HG03457 (cell line): Measurements from ENCODE around the gene LAMB4.

Source experiments
- ATAC-seq: cut with Tn5 transposase; IDR thresholded peaks from one replicate; pipeline ENCODE4 v1.9.1; 2021; ENCODE audit warnings: moderate number of reproducible peaks; ENCODE audit not compliant: unreplicated experiment

LAMB4 gene

GRCh38 chr7:108016841-108017775, 113.1 kb downstream of the LAMB4 start:
- no peak for ATAC-seq

- ATAC-seq, result no peak
Observed at GRCh38 chr7:108015740-108016139, 114.4 kb downstream of the LAMB4 start.

- no peak for ATAC-seq
Observed at GRCh38 chr7:108014747-108015682, 115.1 kb downstream of the LAMB4 start.

GRCh38 chr7:108014215-108014614, 115.9 kb downstream of the LAMB4 start:
- no peak for ATAC-seq

DNA sequence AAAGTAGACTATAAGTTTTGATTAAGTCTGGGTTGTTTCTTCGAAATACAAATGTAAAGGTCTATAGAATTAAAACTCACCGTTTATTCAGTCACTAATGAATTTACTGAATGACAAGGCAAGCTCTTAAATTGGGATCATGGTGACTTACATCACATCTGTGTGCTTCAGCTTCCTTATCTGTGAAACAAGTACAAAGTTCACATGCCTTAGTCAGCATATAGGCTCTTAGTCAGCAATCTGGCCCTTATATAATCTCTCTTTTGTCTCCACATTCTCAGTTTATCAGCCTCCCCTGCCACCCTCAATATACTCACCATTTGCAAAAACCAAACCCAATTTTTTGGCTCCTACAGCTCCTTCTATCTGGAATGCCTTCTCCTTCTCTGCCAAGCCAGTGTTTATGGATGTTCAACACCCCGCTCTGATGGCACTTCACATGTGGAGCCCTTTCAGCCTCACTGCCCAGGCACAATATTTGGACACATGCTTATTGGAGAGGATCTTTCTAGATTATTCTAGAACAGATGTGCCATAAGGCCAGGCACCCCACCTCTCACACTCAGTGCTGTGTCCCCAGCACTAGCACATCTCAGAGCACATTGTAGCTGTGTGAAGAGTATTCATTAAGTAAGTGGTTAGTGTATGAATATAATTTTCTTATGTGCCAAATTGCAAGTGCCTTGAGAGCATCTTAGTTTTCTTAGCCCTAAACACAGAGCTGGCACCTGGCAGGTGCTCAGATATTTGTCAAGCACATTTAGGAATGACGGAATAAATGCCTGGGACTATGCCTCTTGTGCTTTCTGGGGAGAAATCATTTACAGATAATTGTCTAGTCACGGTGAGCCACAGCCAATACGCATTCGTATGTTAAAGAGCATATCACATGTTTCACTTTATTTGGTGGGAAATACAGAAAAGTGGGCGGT, 117.4 kb downstream of the LAMB4 start:
- no peak for ATAC-seq

DNA sequence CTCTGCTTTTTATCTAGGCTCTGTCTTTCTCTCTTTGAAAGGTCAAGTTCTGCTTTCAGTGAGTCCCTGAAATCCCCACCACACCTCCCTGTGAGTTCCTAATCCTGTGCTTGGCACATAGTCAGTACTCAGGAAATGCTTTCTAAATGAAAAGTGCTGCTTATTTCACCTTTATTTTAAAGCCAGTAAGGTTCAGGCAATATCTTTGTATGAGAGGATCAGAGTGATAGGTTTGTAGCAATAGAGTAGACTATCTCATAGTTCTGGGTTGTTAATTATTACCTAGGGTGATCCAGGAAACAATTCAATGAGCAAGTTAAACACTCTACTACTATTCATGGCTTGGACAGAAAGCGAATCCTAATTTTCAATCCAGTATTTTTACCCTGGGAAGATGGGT, 119.8 kb downstream of the LAMB4 start:
- ATAC-seq, result no peak

GRCh38 chr7:108009873-108010272, 120.3 kb downstream of the LAMB4 start:
- no peak for ATAC-seq

GRCh38 chr7:108008827-108009226, 121.3 kb downstream of the LAMB4 start:
- ATAC-seq, result no peak

DNA sequence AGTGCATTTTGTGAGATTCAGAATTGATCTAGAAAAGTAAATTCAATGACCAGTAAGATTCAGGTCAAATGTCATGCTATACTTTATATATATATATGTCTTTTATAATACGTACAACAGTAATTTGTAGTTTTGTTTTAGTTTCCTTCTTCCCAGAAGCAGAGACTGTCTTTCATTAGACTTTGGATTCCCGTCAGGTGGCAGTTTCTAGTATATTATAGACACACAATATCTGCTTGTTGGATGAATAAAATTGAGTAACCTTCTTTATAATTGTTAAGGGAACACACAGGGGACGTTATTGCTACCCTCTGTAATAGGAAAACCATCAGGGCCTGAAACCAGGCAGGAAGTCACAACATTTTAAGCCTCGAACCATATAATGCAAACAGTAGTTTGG, 121.9 kb downstream of the LAMB4 start:
- ATAC-seq, result no peak

GRCh38 chr7:108007762-108008161, 122.4 kb downstream of the LAMB4 start:
- no peak for ATAC-seq

DNA sequence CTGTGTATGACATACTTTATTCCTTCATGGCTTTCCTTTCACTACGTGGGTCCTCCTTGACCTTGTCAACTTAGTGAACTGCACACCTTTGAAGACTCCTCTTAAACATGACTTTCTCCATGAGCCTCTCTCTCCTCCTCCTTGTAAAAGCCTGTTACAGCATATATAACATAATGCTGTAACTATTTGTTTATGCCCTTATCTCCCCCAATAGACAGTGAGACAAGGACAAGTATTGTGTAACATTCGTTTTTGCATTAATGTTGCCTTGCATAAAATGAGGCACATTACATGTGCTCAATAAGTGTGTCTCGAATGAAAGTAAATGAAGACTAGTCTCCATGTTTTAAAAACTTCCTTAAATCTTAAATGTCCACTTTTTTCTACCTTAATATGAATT, 122.9 kb downstream of the LAMB4 start:
- no peak for ATAC-seq

DNA sequence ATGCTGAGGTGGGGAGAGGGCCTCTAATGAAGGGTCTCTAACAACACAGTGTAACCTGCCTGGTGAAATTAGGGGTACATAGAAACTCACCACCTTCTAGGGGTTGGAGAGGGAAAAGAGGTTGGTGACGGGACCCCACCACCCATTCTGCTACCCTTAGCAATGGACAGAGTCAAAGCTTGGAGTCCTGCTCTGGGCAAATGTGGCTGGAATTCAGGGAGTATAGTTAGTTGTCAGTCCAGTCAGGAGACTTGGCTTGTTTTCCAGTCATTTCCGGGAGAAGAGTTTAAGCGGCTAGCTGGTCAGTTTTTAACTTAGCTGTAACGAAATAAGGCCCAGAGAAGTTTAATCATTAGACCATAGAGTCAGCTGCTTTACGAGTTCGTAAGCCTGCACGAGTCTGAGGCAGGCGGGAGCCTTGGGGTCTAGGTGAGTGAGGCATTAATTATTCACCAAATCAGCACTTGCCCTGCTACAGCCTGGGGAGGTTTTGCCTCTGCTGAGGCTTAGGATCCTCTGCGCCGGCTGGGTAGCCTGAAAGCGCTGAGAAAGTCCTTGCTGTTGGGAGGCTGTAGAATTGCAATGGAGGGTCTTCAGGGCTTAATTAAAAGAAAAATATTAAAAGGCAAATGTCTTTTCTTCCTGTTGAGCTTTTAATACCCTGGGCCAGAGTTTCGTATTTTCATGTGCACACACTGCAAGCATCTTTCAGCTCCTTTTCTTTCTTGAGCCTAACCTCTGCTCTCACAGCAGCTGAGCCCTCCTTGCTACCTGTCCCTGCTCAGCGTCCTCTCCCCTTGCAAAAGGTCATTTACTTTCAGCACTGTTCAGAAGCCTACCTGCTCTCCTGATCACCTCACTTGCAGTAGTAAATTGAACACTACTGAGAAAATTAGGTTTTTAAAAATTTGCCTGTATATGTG, 125.7 kb downstream of the LAMB4 start:
- peak; percentile 74 for ATAC-seq

DNA sequence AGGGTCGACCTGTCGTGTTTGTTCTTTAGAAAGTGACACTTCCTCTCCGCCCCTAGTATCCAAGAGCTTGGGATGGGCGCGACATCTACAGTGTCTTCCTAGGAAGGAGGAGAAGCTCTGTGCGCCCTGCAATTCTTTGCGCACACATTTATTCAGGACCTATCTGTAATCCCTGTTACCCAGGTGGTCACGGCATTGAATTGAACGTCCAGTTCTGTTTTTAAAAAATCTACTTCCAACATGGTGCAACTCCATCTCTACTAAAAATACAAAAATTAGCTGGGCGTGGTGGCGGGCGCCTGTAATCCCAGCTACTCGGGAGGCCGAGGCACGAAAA, 126.6 kb downstream of the LAMB4 start:
- no peak for ATAC-seq

DNA sequence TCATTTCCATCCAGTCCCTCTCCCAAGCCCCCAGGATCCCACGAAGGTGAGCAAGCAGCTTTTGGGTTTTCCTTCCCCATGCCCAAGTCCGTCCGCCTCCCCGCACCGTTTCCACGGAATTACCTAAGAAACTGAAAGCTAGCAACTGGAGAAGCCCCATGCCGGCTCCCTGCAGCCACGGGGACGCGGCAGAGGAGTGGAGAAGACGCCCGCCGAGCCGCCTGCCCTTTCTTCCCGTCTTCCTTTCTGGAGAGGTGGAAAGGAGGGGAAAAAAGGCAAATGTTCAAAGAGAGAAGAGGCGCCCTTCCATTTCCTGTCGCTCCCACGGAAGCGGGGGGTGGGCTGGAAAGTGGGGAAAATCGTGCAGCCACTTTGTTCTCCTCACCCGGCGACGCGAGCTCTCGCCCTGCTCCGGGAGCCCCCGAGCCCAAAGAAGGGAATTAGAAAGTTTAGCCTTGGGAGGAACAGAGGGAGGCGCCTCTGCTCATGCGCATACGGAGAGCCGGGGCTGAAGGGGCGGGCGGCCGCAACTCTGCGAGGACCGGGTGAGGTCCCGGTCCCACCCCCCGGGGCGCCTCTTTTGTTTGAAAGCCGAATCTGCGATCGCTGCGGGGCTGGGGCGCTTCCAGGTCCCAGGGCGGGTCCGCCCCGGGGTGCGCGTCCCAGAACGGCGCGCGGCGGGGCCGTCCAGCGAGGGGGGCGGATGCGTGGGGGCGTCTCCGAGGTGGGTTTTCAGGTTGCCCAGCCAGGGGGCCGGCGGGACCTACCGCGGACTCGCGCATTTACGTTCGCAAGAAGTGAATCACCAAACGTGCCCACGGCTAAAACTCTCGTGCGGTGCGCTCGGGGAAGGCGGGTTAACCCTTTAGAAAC, 127.2 kb downstream of the LAMB4 start, which contains the start of gene LAMB1:
Gene LAMB1 (minus strand): TSS at position 436 of the 873 bp plus-strand sequence. CDS start 276 bp downstream, at position 160.
- ATAC-seq, result no peak

GRCh38 chr7:108001764-108002725, 128.1 kb downstream of the LAMB4 start:
- ATAC-seq, result no peak

GRCh38 chr7:108000875-108001763, 129.0 kb downstream of the LAMB4 start:
- no peak for ATAC-seq
